K562 (cell line): ENCODE measurements around the gene KDELR3. TPM values are rescaled to one million over a fixed set of nuclear protein-coding genes. Genes with fewer than 3 reads are reported as not detected.

Source experiments
- ATF6 ChIP-seq: sonication (generic); formaldehyde crosslinking; IDR thresholded peaks from 2 replicates; pipeline ENCODE4 v1.4.0; 2020; ENCODE audit warnings: mild to moderate bottlenecking, missing genetic modification reagents
- COPS2 ChIP-seq: fragments of 450-650 bp; conservative IDR thresholded peaks from 2 replicates; pipeline ENCODE4 v1.6.1; 2016; ENCODE audit warnings: mild to moderate bottlenecking, moderate library complexity
- CTBP1 ChIP-seq: fragments of 450-650 bp; IDR thresholded peaks from 2 replicates; pipeline ENCODE4 v1.6.1; 2016; ENCODE audit warnings: borderline replicate concordance
- FOXJ3 ChIP-seq: sonication (generic); formaldehyde crosslinking; IDR thresholded peaks from 2 replicates; pipeline ENCODE4 v1.4.0; 2020; ENCODE audit warnings: mild to moderate bottlenecking, missing genetic modification reagents
- GTF2F1 ChIP-seq: IDR thresholded peaks from 2 replicates; pipeline ENCODE4 v1.6.1; 2011; ENCODE audit warnings: low read depth, low read length, improper control_type of control experiment
- HSF4 ChIP-seq: fragments of 250-450 bp; sonication (Bioruptor Pico); IDR thresholded peaks from 2 replicates; pipeline ENCODE4 v2.1.2; 2022; ENCODE audit warnings: mild to moderate bottlenecking, moderate library complexity, borderline replicate concordance
- KHSRP ChIP-seq: fragments of 450-650 bp; IDR thresholded peaks from 2 replicates; pipeline ENCODE4 v1.6.1; 2017
- MEIS2 ChIP-seq: fragments of 450-650 bp; IDR thresholded peaks from 2 replicates; pipeline ENCODE4 v1.6.1; 2014; ENCODE audit warnings: mild to moderate bottlenecking; ENCODE audit not compliant: partially characterized antibody
- MNT ChIP-seq, 2 experiments: fragments of 450-650 bp; conservative IDR thresholded peaks; 2 replicates each; pipeline ENCODE4 v1.6.1; 2017; ENCODE audit warnings: mild to moderate bottlenecking in 2 of 2, moderate library complexity in 2 of 2
- NCOA4 ChIP-seq: fragments of 450-650 bp; IDR thresholded peaks from 2 replicates; pipeline ENCODE4 v1.6.1; 2018; ENCODE audit warnings: mild to moderate bottlenecking; ENCODE audit not compliant: partially characterized antibody
- NCOR1 ChIP-seq: fragments of 450-650 bp; IDR thresholded peaks from 2 replicates; pipeline ENCODE4 v1.6.1; 2016; ENCODE audit warnings: mild to moderate bottlenecking, moderate library complexity
- PHB ChIP-seq: fragments of 250-450 bp; sonication (Bioruptor Pico); IDR thresholded peaks from 2 replicates; pipeline ENCODE4 v1.5.0; 2021
- SRSF1 ChIP-seq: fragments of 200-400 bp; formaldehyde crosslinking; IDR thresholded peaks from 2 replicates; pipeline ENCODE4 v1.6.1; 2017; ENCODE audit warnings: mild to moderate bottlenecking, low read depth, low read length, moderate library complexity
- TAF1 ChIP-seq: IDR thresholded peaks from 2 replicates; pipeline ENCODE4 v1.6.1; 2011; ENCODE audit warnings: mild to moderate bottlenecking, low read length, moderate library complexity; ENCODE audit not compliant: insufficient read depth, control insufficient read depth, severe bottlenecking; ENCODE audit errors: extremely low read depth
- YY1 ChIP-seq, 3 experiments: IDR thresholded peaks; 2 replicates each; pipeline ENCODE4 v1.6.1; 2011; ENCODE audit warnings: low read length in 2 of 3, mild to moderate bottlenecking in 2 of 3, moderate library complexity in 2 of 3, borderline replicate concordance in 1 of 3, control low read depth in 1 of 3, low read depth in 1 of 3; ENCODE audit not compliant: insufficient read depth in 3 of 3, insufficient replicate concordance in 2 of 3, control insufficient read depth in 1 of 3, insufficient read length in 1 of 3; ENCODE audit errors: extremely low read depth in 1 of 3
- ZC3H8 ChIP-seq: fragments of 450-650 bp; IDR thresholded peaks from 2 replicates; pipeline ENCODE4 v1.6.1; 2017
- ZNF311 ChIP-seq: fragments of 250-450 bp; sonication (Bioruptor Pico); IDR thresholded peaks from 2 replicates; pipeline ENCODE4 v1.4.0; 2020; ENCODE audit warnings: mild to moderate bottlenecking, moderate library complexity
- ZNF395 ChIP-seq: fragments of 200-800 bp; sonication (Bioruptor generic); IDR thresholded peaks from 2 replicates; pipeline ENCODE4 v1.6.1; 2017; ENCODE audit warnings: missing genetic modification characterization, missing compliant biosample characterization
- ZNF507 ChIP-seq: conservative IDR thresholded peaks from 2 replicates; pipeline ENCODE4 v1.6.1; 2017; ENCODE audit warnings: missing genetic modification characterization, missing compliant biosample characterization
- ZNF668 ChIP-seq: fragments of 250-450 bp; sonication (Bioruptor Pico); IDR thresholded peaks from 2 replicates; pipeline ENCODE4 v1.8.0; 2022; ENCODE audit warnings: mild to moderate bottlenecking, inconsistent platforms
- polyA plus RNA-seq, 8 experiments: library from polyadenylated mRNA; depleted of rRNA in 4 of 8; stranded (reverse) in 5 of 8; unstranded in 3 of 8; fragments of >200 nt; fragmentation: Nextera tagmentation in 2 of 8; fragmentation: Illumina TruSeq in 1 of 8; extraction: Ambion mirVana in 2 of 8; extraction: Trizol in 1 of 8; gene quantifications; 2 replicates each; pipeline versions ENCODE4 v1.2.1 to v1.2.3, GENCODE V29; 2011 to 2014; ENCODE audit warnings: inconsistent platforms in 1 of 8, missing spikeins in 1 of 8
- total RNA-seq, 7 experiments: library from RNA; depleted of rRNA in 6 of 7; stranded (reverse); fragments of >200 nt in 6 of 7; fragmentation: Illumina TruSeq in 2 of 7; extraction: Trizol in 2 of 7; gene quantifications; 2 replicates each; pipeline versions ENCODE4 v1.2.1 to v1.2.3, GENCODE V29; 2011 to 2021; ENCODE audit warnings: low replicate concordance in 1 of 7
- TF ChIP-seq, protein P1 (sequence below): fragments of 450-650 bp; IDR thresholded peaks from 2 replicates; pipeline ENCODE4 v1.6.1; 2016; ENCODE audit warnings: low read depth, mild to moderate bottlenecking, moderate library complexity
- TF ChIP-seq, protein P2 (sequence below): fragments of 250-450 bp; sonication (Bioruptor Pico); IDR thresholded peaks from 2 replicates; pipeline ENCODE4 v1.8.0; 2022; ENCODE audit warnings: inconsistent platforms, mild to moderate bottlenecking, moderate library complexity, borderline replicate concordance

KDELR3 gene
- total and polyA plus RNA-seq, 9 of the 15 experiments (the other 6 are each of a cell fraction or from before 2014, with no cell fraction given) = 7.1 to 44.8 (median 9.6) TPM

- 0 out of 2 replicates have a peak, but pooled peaks have one; percentile 34 for TF ChIP-seq ZNF395
- TF ChIP-seq NCOR1 = no peak
- TF ChIP-seq YY1 (IDR thresholded peaks at IDR 0.05; ENCODE audit: borderline replicate concordance in 1 of 3, control insufficient read depth in 1 of 3, extremely low read depth in 1 of 3, insufficient read depth in 3 of 3, insufficient read length in 1 of 3, insufficient replicate concordance in 2 of 3, low read depth in 1 of 3, low read length in 2 of 3) = peak in 1 of 3 experiments; percentile 53
- TF ChIP-seq MEIS2 = peak; percentile 5
- TF ChIP-seq ZNF311 (CRISPR knock-in tag) = no peak
- no peak for TF ChIP-seq HSF4
- no peak for TF ChIP-seq GTF2F1
- TF ChIP-seq MNT (conservative IDR thresholded peaks at IDR 0.05) = 0 out of 4 replicates have a peak, but pooled peaks of 1 of the 2 experiments have one; percentile 5
- no peak for TF ChIP-seq NCOA4
- no peak for TF ChIP-seq KHSRP
- TF ChIP-seq, protein P1, sequence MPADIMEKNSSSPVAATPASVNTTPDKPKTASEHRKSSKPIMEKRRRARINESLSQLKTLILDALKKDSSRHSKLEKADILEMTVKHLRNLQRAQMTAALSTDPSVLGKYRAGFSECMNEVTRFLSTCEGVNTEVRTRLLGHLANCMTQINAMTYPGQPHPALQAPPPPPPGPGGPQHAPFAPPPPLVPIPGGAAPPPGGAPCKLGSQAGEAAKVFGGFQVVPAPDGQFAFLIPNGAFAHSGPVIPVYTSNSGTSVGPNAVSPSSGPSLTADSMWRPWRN = no peak
- no peak for TF ChIP-seq SRSF1
- peak; percentile 16; the same call in 1 of the 2 replicates for TF ChIP-seq CTBP1
- TF ChIP-seq, protein P2, sequence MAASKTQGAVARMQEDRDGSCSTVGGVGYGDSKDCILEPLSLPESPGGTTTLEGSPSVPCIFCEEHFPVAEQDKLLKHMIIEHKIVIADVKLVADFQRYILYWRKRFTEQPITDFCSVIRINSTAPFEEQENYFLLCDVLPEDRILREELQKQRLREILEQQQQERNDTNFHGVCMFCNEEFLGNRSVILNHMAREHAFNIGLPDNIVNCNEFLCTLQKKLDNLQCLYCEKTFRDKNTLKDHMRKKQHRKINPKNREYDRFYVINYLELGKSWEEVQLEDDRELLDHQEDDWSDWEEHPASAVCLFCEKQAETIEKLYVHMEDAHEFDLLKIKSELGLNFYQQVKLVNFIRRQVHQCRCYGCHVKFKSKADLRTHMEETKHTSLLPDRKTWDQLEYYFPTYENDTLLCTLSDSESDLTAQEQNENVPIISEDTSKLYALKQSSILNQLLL (CRISPR knock-in tag) = no peak
- TF ChIP-seq TAF1 = peak; percentile 69
- no peak for TF ChIP-seq ZNF668 (CRISPR knock-in tag)
- no peak for TF ChIP-seq FOXJ3 (CRISPR knock-in tag)
- TF ChIP-seq ZC3H8 = no peak
- TF ChIP-seq ATF6 (CRISPR knock-in tag) = no peak
- TF ChIP-seq COPS2 = no peak
- no peak for TF ChIP-seq PHB
- TF ChIP-seq ZNF507 (tag) = no peak
Measured at GRCh38 chr22:38467904-38468442, at the start of gene KDELR3 (continued).
